ENCODE results near the gene CEBPB. TPM values are rescaled to one million over a fixed set of nuclear protein-coding genes. Genes with fewer than 3 reads are reported as not detected.

The CEBPB gene
- total and polyA plus RNA-seq, 2 donors (not counting 1 experiment from before 2014, with no cell fraction given), result 21.0 to 106 TPM

DNA sequence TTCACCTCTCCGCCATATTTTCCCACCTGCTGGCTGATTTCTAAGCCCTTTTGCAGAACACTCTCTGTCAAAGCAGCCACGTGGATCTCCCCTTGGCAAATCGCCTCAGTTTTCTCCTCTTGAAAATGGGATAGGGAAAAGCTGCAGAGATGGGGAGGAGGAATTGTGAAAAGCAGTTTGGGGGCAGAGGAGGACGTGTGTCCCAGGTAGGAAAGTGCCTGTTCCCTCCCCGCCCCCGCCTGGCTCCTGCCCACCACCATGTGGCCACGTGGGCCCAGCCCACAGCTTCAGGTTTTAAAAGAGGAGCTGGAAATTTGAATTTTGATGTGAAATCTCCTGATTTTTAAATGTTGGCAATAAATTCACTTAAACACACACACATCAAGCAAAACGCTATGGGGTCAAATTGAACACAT is 3.6 kb upstream of the CEBPB start:
- H3K4me2 ChIP-seq (ENCODE audit: extremely low read depth, insufficient read depth, low read length), result no peak overlapping the region
- peaks cover 3% of the 10 kb centered on the region for H3K4me1 ChIP-seq (ENCODE audit: control insufficient read depth, extremely low read depth, insufficient read depth, low read length)
- H3K79me2 ChIP-seq (ENCODE audit: control insufficient read depth, insufficient read depth, low read length), result peaks cover 7% of the 10 kb centered on the region
- H3K36me3 ChIP-seq (ENCODE audit: control insufficient read depth, insufficient read depth, low read length), result peaks cover 2% of the 10 kb centered on the region
- no peak overlapping the region for H3K9ac ChIP-seq (ENCODE audit: insufficient read depth, low read length)
- no peaks in the 10 kb centered on the region for H3K27me3 ChIP-seq (ENCODE audit: control insufficient read depth, insufficient read depth, low read length)
- no peak for TF ChIP-seq EZH2 (IDR thresholded peaks at IDR 0.05; ENCODE audit: low read length, missing control alignments)
- TF ChIP-seq, protein P1, sequence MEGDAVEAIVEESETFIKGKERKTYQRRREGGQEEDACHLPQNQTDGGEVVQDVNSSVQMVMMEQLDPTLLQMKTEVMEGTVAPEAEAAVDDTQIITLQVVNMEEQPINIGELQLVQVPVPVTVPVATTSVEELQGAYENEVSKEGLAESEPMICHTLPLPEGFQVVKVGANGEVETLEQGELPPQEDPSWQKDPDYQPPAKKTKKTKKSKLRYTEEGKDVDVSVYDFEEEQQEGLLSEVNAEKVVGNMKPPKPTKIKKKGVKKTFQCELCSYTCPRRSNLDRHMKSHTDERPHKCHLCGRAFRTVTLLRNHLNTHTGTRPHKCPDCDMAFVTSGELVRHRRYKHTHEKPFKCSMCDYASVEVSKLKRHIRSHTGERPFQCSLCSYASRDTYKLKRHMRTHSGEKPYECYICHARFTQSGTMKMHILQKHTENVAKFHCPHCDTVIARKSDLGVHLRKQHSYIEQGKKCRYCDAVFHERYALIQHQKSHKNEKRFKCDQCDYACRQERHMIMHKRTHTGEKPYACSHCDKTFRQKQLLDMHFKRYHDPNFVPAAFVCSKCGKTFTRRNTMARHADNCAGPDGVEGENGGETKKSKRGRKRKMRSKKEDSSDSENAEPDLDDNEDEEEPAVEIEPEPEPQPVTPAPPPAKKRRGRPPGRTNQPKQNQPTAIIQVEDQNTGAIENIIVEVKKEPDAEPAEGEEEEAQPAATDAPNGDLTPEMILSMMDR (conservative IDR thresholded peaks at IDR 0.05 in 1 of 2, IDR thresholded peaks at IDR 0.05 in 1 of 2; ENCODE audit: low read depth in 1 of 2, low read length in 2 of 2), result no peak
- H3K9me3 ChIP-seq (ENCODE audit: control insufficient read depth, insufficient read depth, low read depth, low read length), result no peaks in the 10 kb centered on the region
- H4K20me1 ChIP-seq (ENCODE audit: control insufficient read depth, extremely low read depth, insufficient read depth, low read length), result no peaks in the 10 kb centered on the region
- H2AFZ ChIP-seq (ENCODE audit: low read length), result no peak overlapping the region
- no peak overlapping the region for H3K27ac ChIP-seq (ENCODE audit: insufficient read depth, low read length)
- no peak for DNase-seq (ENCODE audit: low read depth in 2 of 2)
- no peak overlapping the region for H3K4me3 ChIP-seq (replicated peaks in 1 of 4; ENCODE audit: control extremely low read depth in 1 of 4, insufficient read depth in 1 of 4, low read depth in 3 of 4, low read length in 4 of 4)

DNA sequence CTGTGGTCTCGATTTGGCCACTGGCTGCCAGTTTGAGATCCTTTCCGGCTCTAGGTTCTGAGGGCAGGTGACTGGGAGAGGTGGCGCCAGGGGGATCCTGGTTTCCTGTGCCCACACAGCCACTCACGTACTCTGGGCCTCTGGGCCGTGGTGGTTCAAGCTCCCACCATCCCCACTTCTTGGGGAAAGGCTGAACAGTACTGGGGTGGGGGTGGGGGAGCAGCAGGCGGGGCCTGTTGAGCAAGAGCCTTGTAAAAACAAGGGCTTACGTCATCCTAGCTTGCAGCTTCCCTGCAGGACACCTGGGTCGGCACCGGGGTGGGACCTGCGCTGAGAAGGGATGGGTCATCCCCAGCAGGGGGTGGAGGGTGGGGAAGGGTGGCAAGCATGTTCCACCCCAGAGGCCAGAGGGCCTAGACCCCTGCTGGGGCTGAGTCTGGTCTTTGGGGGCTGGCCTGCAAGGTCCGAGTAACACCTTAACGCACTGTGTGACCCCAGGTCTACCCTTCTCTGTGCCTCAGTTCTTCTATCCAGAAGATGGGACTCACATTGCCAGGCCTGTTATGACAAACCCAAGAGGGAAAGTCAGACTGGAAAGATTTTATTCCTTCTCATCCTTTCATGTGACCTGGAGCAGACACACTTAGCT is 3.1 kb upstream of the CEBPB start:
- Histone ChIP-seq H3K9me3 (ENCODE audit: control insufficient read depth, insufficient read depth, low read depth, low read length) (no peaks in the 10 kb centered on the region), H2AFZ (ENCODE audit: low read length) (no peak overlapping the region), H3K4me1 (ENCODE audit: control insufficient read depth, extremely low read depth, insufficient read depth, low read length) (peaks cover 3% of the 10 kb centered on the region), H3K27ac (ENCODE audit: insufficient read depth, low read length) (no peak overlapping the region), H3K27me3 (ENCODE audit: control insufficient read depth, insufficient read depth, low read length) (no peaks in the 10 kb centered on the region), H4K20me1 (ENCODE audit: control insufficient read depth, extremely low read depth, insufficient read depth, low read length) (no peaks in the 10 kb centered on the region), H3K79me2 (ENCODE audit: control insufficient read depth, insufficient read depth, low read length) (peaks cover 12% of the 10 kb centered on the region), H3K4me2 (ENCODE audit: extremely low read depth, insufficient read depth, low read length) (no peak overlapping the region), H3K9ac (ENCODE audit: insufficient read depth, low read length) (no peak overlapping the region), H3K4me3 (replicated peaks in 1 of 4; ENCODE audit: control extremely low read depth in 1 of 4, insufficient read depth in 1 of 4, low read depth in 3 of 4, low read length in 4 of 4) (no peak overlapping the region), H3K36me3 (ENCODE audit: control insufficient read depth, insufficient read depth, low read length) (peaks cover 2% of the 10 kb centered on the region)
- peak; percentile 62 to 72 for DNase-seq (ENCODE audit: low read depth in 2 of 2)
- TF ChIP-seq, protein P1 (conservative IDR thresholded peaks at IDR 0.05 in 1 of 2, IDR thresholded peaks at IDR 0.05 in 1 of 2; ENCODE audit: low read depth in 1 of 2, low read length in 2 of 2), result no peak
- TF ChIP-seq EZH2 (IDR thresholded peaks at IDR 0.05; ENCODE audit: low read length, missing control alignments), result no peak

DNA sequence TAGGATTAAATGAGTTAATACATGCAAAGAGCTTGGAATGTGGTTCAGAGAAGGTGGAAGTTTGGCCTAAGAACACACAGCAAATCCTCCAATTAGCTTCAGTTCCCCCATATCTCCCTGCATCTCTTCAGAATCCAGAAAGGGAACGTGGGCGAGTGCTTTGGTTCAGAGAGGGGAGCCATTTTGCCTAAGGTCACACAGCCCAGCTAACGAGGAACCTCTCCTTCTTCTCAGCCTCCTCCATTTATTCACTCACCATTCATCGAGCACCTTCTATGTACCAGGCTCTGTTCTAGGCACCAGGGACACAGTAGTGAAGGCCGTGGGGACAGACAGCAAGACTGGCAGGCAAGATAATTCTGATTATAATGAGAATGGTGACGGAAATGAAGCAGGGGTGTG is 2.3 kb upstream of the CEBPB start:
- Histone ChIP-seq H3K9me3 (ENCODE audit: control insufficient read depth, insufficient read depth, low read depth, low read length) (no peaks in the 10 kb centered on the region), H3K36me3 (ENCODE audit: control insufficient read depth, insufficient read depth, low read length) (peaks cover 4% of the 10 kb centered on the region), H3K9ac (ENCODE audit: insufficient read depth, low read length) (no peak overlapping the region), H2AFZ (ENCODE audit: low read length) (no peak overlapping the region), H3K79me2 (ENCODE audit: control insufficient read depth, insufficient read depth, low read length) (peaks cover 20% of the 10 kb centered on the region), H4K20me1 (ENCODE audit: control insufficient read depth, extremely low read depth, insufficient read depth, low read length) (no peaks in the 10 kb centered on the region), H3K4me2 (ENCODE audit: extremely low read depth, insufficient read depth, low read length) (no peak overlapping the region), H3K4me1 (ENCODE audit: control insufficient read depth, extremely low read depth, insufficient read depth, low read length) (peaks cover 3% of the 10 kb centered on the region), H3K4me3 (replicated peaks in 1 of 4; ENCODE audit: control extremely low read depth in 1 of 4, insufficient read depth in 1 of 4, low read depth in 3 of 4, low read length in 4 of 4) (no peak overlapping the region), H3K27ac (ENCODE audit: insufficient read depth, low read length) (no peak overlapping the region), H3K27me3 (ENCODE audit: control insufficient read depth, insufficient read depth, low read length) (no peaks in the 10 kb centered on the region)
- no peak for DNase-seq (ENCODE audit: low read depth in 2 of 2)
- TF ChIP-seq, protein P1 (conservative IDR thresholded peaks at IDR 0.05 in 1 of 2, IDR thresholded peaks at IDR 0.05 in 1 of 2; ENCODE audit: low read depth in 1 of 2, low read length in 2 of 2), result no peak
- TF ChIP-seq EZH2 (IDR thresholded peaks at IDR 0.05; ENCODE audit: low read length, missing control alignments), result no peak

Data from fibroblast of lung (primary cell).